ENCODE data around the gene AXIN2. TPM values are rescaled to one million over a fixed set of nuclear protein-coding genes. Genes with fewer than 3 reads are reported as not detected.

The AXIN2 gene
- total RNA-seq, 1 donor from 2014 or later = 19.8 TPM

DNA sequence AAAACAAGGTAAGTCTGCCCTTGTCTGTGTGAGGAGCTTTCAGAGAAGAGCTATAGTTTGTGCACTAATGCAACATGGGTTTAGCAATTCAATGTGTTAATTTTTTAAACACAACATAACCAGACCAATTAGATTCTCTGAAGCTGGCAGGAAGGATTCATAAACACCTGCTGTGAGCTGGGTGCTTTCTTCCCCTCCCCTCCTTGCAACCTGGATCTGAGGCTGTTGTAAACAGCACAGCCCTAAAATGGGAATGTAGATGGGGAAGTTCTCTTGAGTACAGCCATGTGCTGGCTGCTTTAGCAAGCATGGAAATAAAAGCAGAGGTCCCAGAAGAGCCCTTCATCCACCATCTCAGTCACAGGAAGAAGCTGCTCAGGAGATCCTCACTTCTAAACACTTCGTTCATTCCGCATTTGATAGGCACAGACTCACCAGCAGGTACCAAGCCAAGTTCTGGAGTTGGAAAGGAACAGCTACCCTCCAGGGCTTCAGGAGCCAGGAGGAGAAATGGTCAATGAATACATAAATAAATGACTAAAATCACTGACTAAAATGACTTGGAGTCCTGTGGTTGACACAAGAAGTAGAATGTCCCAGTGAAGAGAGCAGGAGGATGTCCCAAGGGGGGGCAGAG lies 21.7 kb downstream of the AXIN2 start:
- H3K9ac ChIP-seq (ENCODE audit: low read depth in 1 of 3, low read length in 3 of 3) = no peak overlapping the region
- H3K36me3 ChIP-seq (ENCODE audit: control insufficient read depth in 3 of 3, insufficient read depth in 3 of 3, low read length in 3 of 3) = peaks cover 35 to 42% (median 42%) of the 10 kb centered on the region in 3 donors
- peaks cover 27 to 45% (median 32%) of the 10 kb centered on the region in 3 donors for H3K4me1 ChIP-seq (ENCODE audit: control insufficient read depth in 3 of 3, insufficient read depth in 3 of 3, low read length in 3 of 3)
- H3K27ac ChIP-seq (ENCODE audit: low read depth, low read length) = no peak overlapping the region
- H3K9me3 ChIP-seq (ENCODE audit: control insufficient read depth in 3 of 3, low read length in 3 of 3) = no peaks in the 10 kb centered on the region
- H3K27me3 ChIP-seq (ENCODE audit: control insufficient read depth in 3 of 3, insufficient read depth in 3 of 3, low read length in 3 of 3) = no peaks in the 10 kb centered on the region
- H3K4me3 ChIP-seq (ENCODE audit: low read length in 3 of 3) = no peak overlapping the region

DNA sequence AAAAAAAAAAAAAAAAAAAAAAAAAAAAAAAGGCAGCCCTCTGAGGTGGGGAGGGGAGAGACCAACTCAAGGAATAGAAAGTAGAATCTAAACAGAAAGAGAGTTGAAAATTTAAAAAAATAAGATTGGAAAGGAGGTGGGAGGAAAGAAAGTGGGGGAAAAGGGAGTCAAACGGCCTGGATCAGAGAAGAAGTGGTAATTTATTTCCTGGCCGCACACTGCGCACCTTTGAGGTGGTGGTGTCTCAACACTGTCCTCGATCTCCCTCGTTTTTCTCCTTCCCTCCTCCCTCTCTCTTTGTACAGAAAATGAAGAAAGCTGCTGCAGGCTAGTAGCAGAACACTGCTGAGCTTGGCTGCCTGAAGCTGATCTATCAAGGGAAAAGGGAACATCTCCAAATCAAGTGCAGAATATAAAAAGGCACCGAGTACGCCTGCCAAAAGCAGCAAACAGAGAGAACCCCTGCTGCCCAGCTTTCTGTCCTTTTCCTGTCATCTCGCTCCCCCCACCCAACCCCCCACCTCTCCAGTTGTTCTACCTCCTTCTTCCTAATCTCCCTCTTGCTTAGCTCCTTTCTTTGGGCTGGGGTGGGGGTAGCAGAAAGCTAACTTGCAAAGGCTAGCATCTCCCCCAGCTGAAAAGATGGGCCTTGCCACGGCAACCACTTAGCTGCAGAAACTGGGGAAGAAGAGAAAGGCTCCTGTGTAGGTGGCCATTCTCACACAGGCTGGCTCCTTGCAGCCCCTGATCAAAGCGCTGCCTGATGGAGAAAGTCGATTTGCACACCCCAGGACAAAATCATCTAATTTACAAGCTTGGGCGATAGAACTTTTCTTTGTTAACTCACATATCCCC lies 22.5 kb downstream of the AXIN2 start:
- Histone ChIP-seq H3K9me3 (ENCODE audit: control insufficient read depth in 3 of 3, low read length in 3 of 3) (no peaks in the 10 kb centered on the region), H3K4me3 (ENCODE audit: low read length in 3 of 3) (no peak overlapping the region), H3K4me1 (ENCODE audit: control insufficient read depth in 3 of 3, insufficient read depth in 3 of 3, low read length in 3 of 3) (peaks cover 22 to 39% (median 28%) of the 10 kb centered on the region in 3 donors), H3K9ac (ENCODE audit: low read depth in 1 of 3, low read length in 3 of 3) (no peak overlapping the region), H3K36me3 (ENCODE audit: control insufficient read depth in 3 of 3, insufficient read depth in 3 of 3, low read length in 3 of 3) (peaks cover 37 to 48% (median 44%) of the 10 kb centered on the region in 3 donors), H3K27ac (ENCODE audit: low read depth, low read length) (no peak overlapping the region), H3K27me3 (ENCODE audit: control insufficient read depth in 3 of 3, insufficient read depth in 3 of 3, low read length in 3 of 3) (no peaks in the 10 kb centered on the region)

DNA sequence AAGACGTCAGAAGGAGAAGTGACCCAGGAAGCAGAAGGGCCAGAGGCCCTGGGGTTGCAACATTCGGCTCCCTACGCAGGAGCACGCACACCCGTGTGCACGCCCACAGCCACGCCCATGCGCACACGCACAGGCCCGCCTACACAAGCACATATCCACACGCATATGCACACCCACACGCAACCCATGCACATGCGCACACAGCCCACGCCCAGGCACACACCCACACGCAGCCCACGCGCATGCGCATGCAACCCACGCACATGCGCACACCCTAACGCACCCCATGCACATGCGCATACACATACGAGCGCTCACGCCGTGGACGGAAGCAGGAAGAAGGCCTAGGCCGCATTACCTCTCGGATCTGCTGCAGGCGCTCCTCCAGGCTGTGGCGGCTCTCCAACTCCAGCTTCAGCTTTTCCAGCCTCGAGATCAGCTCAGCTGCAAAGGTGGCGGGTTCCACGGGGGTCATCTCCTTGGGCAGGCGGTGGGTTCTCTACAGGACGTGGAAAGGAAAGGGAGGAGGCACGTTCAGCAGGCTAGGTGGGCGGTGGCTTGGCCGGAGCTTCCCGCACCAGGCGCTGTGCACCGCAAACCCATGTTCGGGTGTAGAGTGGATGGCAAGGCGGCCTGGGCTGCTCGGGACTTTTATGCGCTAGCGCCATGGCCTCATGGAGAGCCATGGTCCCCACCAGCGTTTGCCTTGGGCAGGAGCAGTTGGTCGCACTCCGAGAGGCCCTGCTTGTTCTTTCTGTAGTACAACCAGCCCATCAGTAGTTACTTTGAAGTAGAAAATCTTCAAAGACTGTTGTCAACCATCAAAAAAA lies 23.4 kb downstream of the AXIN2 start:
- Histone ChIP-seq H3K27me3 (ENCODE audit: control insufficient read depth in 3 of 3, insufficient read depth in 3 of 3, low read length in 3 of 3) (no peaks in the 10 kb centered on the region), H3K4me3 (ENCODE audit: low read length in 3 of 3) (no peak overlapping the region), H3K36me3 (ENCODE audit: control insufficient read depth in 3 of 3, insufficient read depth in 3 of 3, low read length in 3 of 3) (peaks cover 44 to 55% (median 50%) of the 10 kb centered on the region in 3 donors), H3K9me3 (ENCODE audit: control insufficient read depth in 3 of 3, low read length in 3 of 3) (no peaks in the 10 kb centered on the region), H3K4me1 (ENCODE audit: control insufficient read depth in 3 of 3, insufficient read depth in 3 of 3, low read length in 3 of 3) (peaks cover 17 to 30% (median 19%) of the 10 kb centered on the region in 3 donors), H3K9ac (ENCODE audit: low read depth in 1 of 3, low read length in 3 of 3) (no peak overlapping the region), H3K27ac (ENCODE audit: low read depth, low read length) (no peak overlapping the region)

DNA sequence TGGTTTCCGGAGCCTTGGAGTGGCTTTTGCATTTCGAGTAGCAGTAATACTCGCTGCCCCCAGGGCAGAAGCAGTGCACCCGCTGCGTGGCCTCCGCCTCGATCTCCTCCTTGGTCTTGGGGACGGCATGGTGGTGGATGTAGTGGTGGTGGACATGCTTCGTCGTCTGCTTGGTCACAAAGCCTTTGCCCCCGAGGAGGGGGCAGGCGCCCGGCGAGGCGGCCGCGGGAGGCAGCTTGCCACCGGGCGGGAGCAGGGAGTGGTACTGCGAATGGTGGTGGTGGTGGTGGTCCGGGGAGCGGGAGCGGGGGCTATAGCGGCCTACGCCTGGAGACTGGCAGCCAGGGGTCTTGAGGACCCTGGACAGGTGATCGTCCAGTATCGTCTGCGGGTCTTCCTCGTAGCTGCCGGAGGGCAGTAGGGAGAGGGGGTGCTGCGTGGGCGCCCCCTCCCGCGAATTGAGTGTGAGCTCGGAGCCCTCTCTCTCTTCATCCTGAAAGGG lies 24.1 kb downstream of the AXIN2 start:
- no peaks in the 10 kb centered on the region for H3K27me3 ChIP-seq (ENCODE audit: control insufficient read depth in 3 of 3, insufficient read depth in 3 of 3, low read length in 3 of 3)
- no peak overlapping the region for H3K27ac ChIP-seq (ENCODE audit: low read depth, low read length)
- H3K4me1 ChIP-seq (ENCODE audit: control insufficient read depth in 3 of 3, insufficient read depth in 3 of 3, low read length in 3 of 3) = peaks cover 17 to 30% (median 19%) of the 10 kb centered on the region in 3 donors
- no peak overlapping the region for H3K4me3 ChIP-seq (ENCODE audit: low read length in 3 of 3)
- peaks cover 51 to 61% (median 56%) of the 10 kb centered on the region in 3 donors for H3K36me3 ChIP-seq (ENCODE audit: control insufficient read depth in 3 of 3, insufficient read depth in 3 of 3, low read length in 3 of 3)
- H3K9me3 ChIP-seq (ENCODE audit: control insufficient read depth in 3 of 3, low read length in 3 of 3) = no peaks in the 10 kb centered on the region
- no peak overlapping the region for H3K9ac ChIP-seq (ENCODE audit: low read depth in 1 of 3, low read length in 3 of 3)

DNA sequence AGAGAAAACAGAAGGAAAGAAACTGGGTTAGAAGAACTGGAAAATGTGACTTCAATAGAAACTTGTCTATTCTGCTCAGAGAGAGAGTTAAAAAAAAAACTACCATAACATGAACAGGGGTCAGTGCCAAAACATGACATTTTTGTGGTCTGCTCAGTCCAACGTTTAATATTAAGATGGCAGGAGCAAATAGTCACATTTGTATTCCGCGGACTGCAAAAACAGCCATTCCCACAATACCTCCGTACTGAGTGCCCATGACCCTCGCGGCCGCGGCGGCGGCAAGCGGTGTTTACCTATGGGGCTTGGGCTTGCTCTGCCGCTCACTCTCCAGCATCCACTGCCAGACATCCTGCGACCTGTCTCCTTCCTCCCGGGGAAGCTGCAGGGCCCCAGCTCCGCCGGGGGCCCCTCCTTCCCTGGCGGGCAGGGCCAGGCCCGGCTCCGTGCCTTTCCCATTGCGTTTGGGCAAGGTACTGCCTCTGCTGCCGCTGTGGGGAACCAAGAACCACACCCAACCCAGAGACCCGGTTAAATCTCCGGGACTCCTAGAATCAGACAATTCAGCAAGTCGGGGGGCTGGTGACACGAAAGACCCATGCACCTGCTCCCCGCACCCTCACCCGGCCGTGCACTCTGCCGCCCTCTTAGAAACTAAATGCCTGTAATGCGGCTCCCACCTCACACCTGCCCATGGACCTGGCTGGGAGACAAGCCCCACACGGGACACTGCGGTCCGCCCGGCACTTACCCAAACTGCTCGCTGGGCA lies 24.7 kb downstream of the AXIN2 start:
- Histone ChIP-seq H3K27ac (ENCODE audit: low read depth, low read length) (no peak overlapping the region), H3K4me3 (ENCODE audit: low read length in 3 of 3) (no peak overlapping the region), H3K9me3 (ENCODE audit: control insufficient read depth in 3 of 3, low read length in 3 of 3) (no peaks in the 10 kb centered on the region), H3K27me3 (ENCODE audit: control insufficient read depth in 3 of 3, insufficient read depth in 3 of 3, low read length in 3 of 3) (no peaks in the 10 kb centered on the region), H3K4me1 (ENCODE audit: control insufficient read depth in 3 of 3, insufficient read depth in 3 of 3, low read length in 3 of 3) (peaks cover 13 to 29% (median 20%) of the 10 kb centered on the region in 3 donors), H3K36me3 (ENCODE audit: control insufficient read depth in 3 of 3, insufficient read depth in 3 of 3, low read length in 3 of 3) (peaks cover 52 to 65% (median 59%) of the 10 kb centered on the region in 3 donors), H3K9ac (ENCODE audit: low read depth in 1 of 3, low read length in 3 of 3) (no peak overlapping the region)

DNA sequence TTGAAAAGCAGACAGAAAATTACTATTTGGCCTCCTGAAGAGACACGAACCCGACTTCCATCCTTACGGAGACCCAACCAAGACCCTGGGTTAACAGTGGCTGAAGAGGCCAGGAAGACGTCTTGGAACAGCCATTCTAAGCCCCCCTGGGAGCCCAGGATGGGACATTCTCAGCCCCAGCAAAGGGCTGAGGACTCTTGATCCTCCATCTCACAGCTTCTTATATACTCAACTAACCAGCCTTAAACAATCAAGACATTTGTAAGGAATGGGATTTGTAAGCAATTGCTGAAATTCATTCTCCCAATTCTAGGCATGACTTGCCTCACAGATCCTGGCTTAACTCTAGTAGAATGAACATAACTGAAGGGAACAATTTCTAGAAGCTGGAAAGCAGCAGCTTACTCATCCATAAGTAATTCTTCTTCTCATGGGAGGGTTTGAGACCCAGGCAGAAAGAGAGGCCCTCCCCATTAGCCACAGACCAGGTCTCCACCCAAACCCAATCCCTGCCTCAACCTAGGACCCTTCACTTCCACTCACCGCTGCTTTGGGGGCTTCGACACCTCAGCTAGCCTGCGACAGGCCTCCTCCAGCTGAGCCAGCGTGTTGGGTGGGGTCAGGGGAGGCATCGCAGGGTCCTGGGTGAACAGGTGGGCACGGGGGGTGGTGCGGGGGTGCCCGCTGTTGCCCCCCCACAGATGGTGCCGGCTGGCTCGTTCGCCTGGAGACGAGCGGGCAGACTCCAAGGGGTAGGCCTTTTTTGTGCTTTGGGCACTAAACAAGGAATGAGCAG lies 25.5 kb downstream of the AXIN2 start:
- H3K36me3 ChIP-seq (ENCODE audit: control insufficient read depth in 3 of 3, insufficient read depth in 3 of 3, low read length in 3 of 3) = peaks cover 55 to 59% (median 59%) of the 10 kb centered on the region in 3 donors
- H3K27ac ChIP-seq (ENCODE audit: low read depth, low read length) = no peak overlapping the region
- H3K9ac ChIP-seq (ENCODE audit: low read depth in 1 of 3, low read length in 3 of 3) = no peak overlapping the region
- H3K4me1 ChIP-seq (ENCODE audit: control insufficient read depth in 3 of 3, insufficient read depth in 3 of 3, low read length in 3 of 3) = peaks cover 12 to 22% (median 18%) of the 10 kb centered on the region in 3 donors
- H3K9me3 ChIP-seq (ENCODE audit: control insufficient read depth in 3 of 3, low read length in 3 of 3) = no peaks in the 10 kb centered on the region
- H3K27me3 ChIP-seq (ENCODE audit: control insufficient read depth in 3 of 3, insufficient read depth in 3 of 3, low read length in 3 of 3) = no peaks in the 10 kb centered on the region
- no peak overlapping the region for H3K4me3 ChIP-seq (ENCODE audit: low read length in 3 of 3)

DNA sequence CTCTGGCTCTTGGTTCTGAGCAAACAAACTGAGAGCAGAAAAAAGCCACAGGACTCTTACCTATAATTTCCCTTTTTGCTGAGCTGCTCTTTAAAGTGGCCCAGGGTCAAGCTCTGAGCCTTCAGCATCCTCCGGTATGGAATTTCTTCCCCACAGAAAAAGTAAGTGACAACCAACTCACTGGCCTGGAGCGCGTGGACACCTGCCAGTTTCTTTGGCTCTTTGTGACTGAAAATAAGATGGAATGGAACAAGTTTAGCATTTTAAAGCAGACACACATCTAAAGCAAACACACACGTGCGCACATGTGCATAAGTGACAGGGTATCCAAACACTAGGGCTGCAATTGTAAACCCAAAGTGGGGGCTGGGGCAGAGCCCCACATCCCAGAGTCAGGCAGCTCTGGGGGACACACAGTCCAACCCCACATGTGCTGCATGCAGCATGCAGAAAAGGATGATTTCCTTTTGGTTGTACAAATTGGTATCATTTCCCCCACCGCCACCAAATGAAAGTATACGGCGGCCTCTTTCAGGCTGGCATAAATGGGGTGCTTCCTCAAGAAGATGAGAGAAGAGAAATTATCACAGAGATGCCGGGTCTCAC lies 27.5 kb downstream of the AXIN2 start:
- Histone ChIP-seq H3K4me3 (ENCODE audit: low read length in 3 of 3) (no peak overlapping the region), H3K36me3 (ENCODE audit: control insufficient read depth in 3 of 3, insufficient read depth in 3 of 3, low read length in 3 of 3) (peaks cover 55 to 72% (median 65%) of the 10 kb centered on the region in 3 donors), H3K9ac (ENCODE audit: low read depth in 1 of 3, low read length in 3 of 3) (no peak overlapping the region), H3K4me1 (ENCODE audit: control insufficient read depth in 3 of 3, insufficient read depth in 3 of 3, low read length in 3 of 3) (peaks cover 12 to 21% (median 12%) of the 10 kb centered on the region in 3 donors), H3K9me3 (ENCODE audit: control insufficient read depth in 3 of 3, low read length in 3 of 3) (no peaks in the 10 kb centered on the region), H3K27ac (ENCODE audit: low read depth, low read length) (no peak overlapping the region), H3K27me3 (ENCODE audit: control insufficient read depth in 3 of 3, insufficient read depth in 3 of 3, low read length in 3 of 3) (no peaks in the 10 kb centered on the region)

DNA sequence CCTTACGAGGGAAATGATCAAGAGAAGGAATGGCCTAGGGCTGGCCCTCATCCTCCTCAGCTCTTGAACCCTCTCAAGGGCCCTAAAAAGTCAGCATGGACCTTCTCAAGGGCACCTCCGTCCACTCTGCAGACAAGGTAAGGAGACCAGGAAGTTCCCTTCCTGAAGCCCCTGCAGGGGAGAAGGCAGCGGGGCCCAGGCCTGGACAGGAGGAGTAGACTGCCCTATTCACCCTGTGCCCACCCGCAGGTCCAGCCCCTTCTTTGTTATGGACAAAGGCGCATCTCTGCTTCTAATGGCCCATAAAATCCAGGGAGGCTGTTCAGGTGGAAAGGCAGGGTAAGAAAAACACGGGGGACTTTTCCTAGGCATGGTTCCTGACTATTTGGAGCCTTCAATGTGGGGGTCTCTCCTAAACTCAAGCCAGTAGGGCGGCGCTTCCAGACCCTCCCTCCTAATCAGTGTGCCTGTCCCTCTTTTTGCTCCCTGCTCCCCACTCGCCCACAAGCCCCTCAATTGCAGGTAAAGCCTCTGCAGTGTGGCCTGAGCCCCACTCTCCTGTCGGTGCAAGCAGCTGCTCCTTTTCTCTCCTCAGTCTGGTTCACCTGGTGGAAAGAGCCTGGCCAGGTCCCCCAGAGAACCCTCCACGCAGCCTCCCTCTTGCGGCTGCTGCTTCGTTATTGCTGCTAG lies 28.2 kb downstream of the AXIN2 start:
- Histone ChIP-seq H3K4me3 (ENCODE audit: low read length in 3 of 3) (no peak overlapping the region), H3K27ac (ENCODE audit: low read depth, low read length) (no peak overlapping the region), H3K9me3 (ENCODE audit: control insufficient read depth in 3 of 3, low read length in 3 of 3) (no peaks in the 10 kb centered on the region), H3K27me3 (ENCODE audit: control insufficient read depth in 3 of 3, insufficient read depth in 3 of 3, low read length in 3 of 3) (no peaks in the 10 kb centered on the region), H3K9ac (ENCODE audit: low read depth in 1 of 3, low read length in 3 of 3) (peak overlapping the region in 1 of 3 donors; percentile 25), H3K36me3 (ENCODE audit: control insufficient read depth in 3 of 3, insufficient read depth in 3 of 3, low read length in 3 of 3) (peaks cover 54 to 71% (median 66%) of the 10 kb centered on the region in 3 donors), H3K4me1 (ENCODE audit: control insufficient read depth in 3 of 3, insufficient read depth in 3 of 3, low read length in 3 of 3) (peaks cover 12 to 21% (median 12%) of the 10 kb centered on the region in 3 donors)
